Neural cell (in vitro differentiated cells): ENCODE results near the gene TMCO2.

Experiments used
- CTCF ChIP-seq: fragments of 450-650 bp; IDR thresholded peaks from 2 replicates; pipeline ENCODE4 v1.5.1; 2014; ENCODE audit warnings: antibody characterized with exemption, mild to moderate bottlenecking, moderate library complexity; ENCODE audit not compliant: poor library complexity, severe bottlenecking
- EP300 ChIP-seq: fragments of 450-650 bp; conservative IDR thresholded peaks from 2 replicates; pipeline ENCODE4 v1.6.1; 2014; ENCODE audit warnings: antibody characterized with exemption, mild to moderate bottlenecking, moderate library complexity; ENCODE audit not compliant: poor library complexity, severe bottlenecking
- EZH2 ChIP-seq: fragments of 200-600, 300-800 bp; shearing (Covaris generic), sonication (generic); IDR thresholded peaks from 2 replicates; pipeline ENCODE4 v1.6.1; 2014; ENCODE audit warnings: antibody characterized with exemption, low read length, borderline replicate concordance, mild to moderate bottlenecking; ENCODE audit not compliant: insufficient read depth, poor library complexity, severe bottlenecking
- POLR2AphosphoS5 ChIP-seq: IDR thresholded peaks from 2 replicates; pipeline ENCODE4 v1.6.1; 2012
- SMC3 ChIP-seq: fragments of 450-650 bp; conservative IDR thresholded peaks from 2 replicates; pipeline ENCODE4 v1.6.1; 2014; ENCODE audit warnings: antibody characterized with exemption, mild to moderate bottlenecking, moderate library complexity; ENCODE audit not compliant: poor library complexity

- TF ChIP-seq CTCF, result no peak
- TF ChIP-seq EZH2, result no peak
- no peak for TF ChIP-seq EP300
- no peak for TF ChIP-seq POLR2AphosphoS5
- no peak for TF ChIP-seq SMC3
These were observed 9.6 kb downstream of the TMCO2 start for GRCh38 chr1:40257313-40257687.
